Measurements from ENCODE around the gene RTP5.

The RTP5 gene

DNA sequence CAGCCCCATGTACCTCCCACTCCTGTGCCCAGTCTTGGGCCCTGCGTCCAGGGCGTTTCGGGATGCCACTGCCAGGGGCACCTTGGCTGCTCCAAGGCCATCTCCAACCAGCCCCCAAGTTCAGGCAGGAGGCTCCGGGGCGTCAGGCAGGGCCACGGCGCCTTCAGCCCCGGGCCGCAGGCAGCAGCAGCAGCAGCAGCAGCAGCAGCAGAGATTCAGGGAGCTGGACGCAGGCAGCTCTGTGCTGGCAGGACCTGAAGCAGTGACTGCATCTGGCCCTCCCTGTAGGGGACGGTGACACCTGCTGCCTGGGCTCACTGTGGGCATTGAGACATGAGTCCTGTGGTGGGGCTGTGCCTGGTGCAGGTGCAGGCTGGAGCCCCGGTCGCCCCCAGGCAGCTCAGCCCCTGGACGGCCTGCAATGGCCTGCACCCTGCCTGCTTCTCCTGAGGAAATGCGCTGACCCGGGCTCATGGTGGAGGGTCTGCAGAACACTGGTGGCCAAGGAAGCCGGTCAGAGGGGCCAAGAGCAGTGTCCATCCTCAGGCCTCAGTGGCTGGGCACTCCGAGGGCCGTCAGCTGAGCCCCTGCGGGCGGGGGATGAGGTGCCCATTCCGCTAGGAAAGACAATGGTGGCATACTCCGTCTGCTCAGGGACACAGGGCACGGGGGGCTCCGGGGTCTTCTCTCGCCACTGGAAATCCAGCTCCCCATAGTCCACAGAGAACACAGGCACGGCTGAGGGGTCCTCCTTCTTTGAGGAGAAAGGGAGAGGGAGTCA is 18.8 kb upstream of the RTP5 start:
- DNase-seq (ENCODE audit: low spot score in 2 of 2) (no peak), ATAC-seq (ENCODE audit: low read depth) (no peak)
- Mint-ChIP-seq H3K4me1 (peaks cover 5% of the 10 kb centered on the region), H3K9me3 (no peaks in the 10 kb centered on the region), H3K27me3 (no peaks in the 10 kb centered on the region), H3K36me3 (no peaks in the 10 kb centered on the region), H3K27ac (no peak overlapping the region), H3K4me3 (no peak overlapping the region)

DNA sequence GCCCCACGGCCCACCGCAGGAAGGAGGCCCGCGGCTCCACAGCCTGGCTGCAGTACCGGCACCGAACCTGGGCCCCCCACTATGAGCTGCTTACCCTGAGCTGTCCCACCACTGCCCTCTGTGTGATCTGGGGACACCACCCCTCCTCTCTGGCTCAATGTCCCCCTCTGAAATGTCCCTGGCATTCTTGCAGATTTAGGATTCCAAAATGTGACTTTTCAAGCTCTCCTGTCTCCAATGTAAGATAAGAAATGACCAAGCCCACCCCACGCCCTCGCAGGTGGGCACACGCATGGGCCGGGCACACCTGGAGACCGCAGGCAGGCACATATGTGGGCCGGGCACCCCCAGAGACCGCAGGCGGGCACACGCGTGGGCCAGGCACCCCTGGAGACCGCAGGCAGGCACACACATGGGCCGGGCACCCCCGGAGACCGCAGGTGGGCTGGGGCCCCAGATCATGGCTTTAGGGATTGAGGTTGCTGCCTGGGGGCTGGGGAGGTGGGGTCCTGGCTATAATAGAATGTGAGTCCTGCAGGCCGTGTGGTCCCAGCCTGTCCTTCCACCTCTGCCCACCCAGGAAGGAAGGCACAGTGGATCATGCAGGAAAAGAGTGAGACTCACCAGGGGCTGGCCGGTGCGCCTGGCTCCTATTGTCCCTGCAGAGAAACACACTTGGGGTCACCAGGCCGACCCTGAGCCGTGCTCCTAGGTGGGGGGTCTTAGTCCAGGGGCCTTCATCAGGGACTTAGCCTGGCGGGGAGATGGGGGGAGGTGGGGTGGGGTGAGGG is 18.0 kb upstream of the RTP5 start:
- no peak overlapping the region for H3K27ac Mint-ChIP-seq
- H3K27me3 Mint-ChIP-seq, result no peaks in the 10 kb centered on the region
- DNase-seq (ENCODE audit: low spot score in 2 of 2) (no peak), ATAC-seq (ENCODE audit: low read depth) (no peak)
- no peak overlapping the region for H3K4me3 Mint-ChIP-seq
- H3K4me1 Mint-ChIP-seq, result peaks cover under 1% of the 10 kb centered on the region
- no peaks in the 10 kb centered on the region for H3K36me3 Mint-ChIP-seq
- no peaks in the 10 kb centered on the region for H3K9me3 Mint-ChIP-seq

DNA sequence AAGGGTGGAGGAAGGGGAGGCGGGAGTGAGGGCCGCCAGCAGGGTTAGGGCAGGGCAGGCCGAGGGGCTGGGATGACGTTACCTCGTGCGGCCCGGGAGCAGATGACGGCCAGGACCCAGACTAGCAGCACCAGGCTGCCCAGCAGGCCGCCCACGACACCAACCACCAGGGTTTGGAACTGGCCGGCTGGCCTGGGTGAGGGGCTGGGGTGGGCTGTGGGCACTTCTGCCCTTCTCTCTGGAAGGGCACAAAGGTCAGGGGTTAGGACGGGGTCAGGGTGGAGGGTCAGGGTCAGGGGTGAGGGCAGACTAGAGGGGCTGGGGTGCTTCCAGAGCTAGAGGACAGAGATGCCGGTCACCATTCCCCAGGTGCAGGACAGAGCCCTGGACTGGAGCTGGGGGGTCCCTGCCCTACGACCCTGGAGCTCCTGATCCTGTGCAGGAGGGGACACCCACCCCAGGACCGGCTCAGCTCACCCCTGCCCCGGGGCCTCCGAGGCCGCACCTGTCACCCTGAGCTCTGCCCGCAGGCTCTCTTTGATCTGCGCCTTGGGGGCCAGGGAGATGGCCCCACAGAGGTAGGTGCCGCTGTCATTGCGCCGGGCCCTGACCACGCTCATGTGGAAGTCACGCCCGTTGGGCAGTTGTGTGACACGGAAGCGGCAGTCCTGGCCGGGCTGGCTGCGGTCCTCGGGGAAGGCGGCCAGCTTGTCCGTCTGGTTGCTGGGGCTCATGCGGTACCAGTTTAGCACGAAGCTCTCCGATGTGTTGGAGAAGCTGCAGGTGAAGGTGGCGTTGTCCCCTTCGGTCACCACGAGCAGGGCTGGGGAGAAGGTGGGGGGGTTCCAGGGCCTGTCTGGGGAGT is 17.2 kb upstream of the RTP5 start:
- Mint-ChIP-seq H3K36me3 (no peaks in the 10 kb centered on the region), H3K27me3 (no peaks in the 10 kb centered on the region), H3K27ac (no peak overlapping the region), H3K9me3 (no peaks in the 10 kb centered on the region), H3K4me3 (no peak overlapping the region), H3K4me1 (no peaks in the 10 kb centered on the region)
- ATAC-seq (ENCODE audit: low read depth) (no peak), DNase-seq (ENCODE audit: low spot score in 2 of 2) (no peak)

DNA sequence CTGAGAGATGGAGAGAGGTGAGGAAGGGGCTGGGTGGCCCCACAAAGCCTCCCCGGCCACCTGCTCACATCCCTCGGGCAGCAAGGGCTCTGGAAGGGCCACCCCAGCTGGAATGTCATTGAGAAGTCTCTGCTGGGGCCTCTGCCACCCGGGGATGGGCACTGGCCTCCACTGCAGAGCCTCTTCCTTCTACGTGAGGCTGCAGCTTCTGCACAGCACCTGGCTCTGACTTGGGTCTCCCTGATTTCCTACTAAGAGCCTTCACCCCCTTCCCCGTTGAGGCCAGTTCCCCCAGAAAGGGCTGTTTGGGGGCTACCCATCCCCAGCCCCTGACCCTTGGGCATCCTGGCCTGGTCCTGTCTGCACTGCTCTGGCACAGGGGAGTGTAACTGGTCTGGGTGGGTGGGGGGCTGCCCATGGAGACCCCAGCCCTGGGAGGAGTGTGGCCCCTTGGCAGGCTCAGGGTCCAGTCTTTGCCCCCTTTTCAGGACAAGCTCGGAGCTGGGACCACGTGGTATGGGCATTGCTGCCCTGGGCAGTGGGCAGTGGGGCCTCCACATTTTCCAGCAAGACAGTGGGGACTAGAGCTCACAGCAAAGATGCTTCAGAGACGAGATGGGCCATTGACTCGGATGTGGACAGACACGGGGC is 16.4 kb upstream of the RTP5 start:
- no peak overlapping the region for H3K4me3 Mint-ChIP-seq
- DNase-seq (ENCODE audit: low spot score in 2 of 2) (no peak), ATAC-seq (ENCODE audit: low read depth) (no peak)
- no peaks in the 10 kb centered on the region for H3K4me1 Mint-ChIP-seq
- H3K27ac Mint-ChIP-seq, result no peak overlapping the region
- H3K36me3 Mint-ChIP-seq, result no peaks in the 10 kb centered on the region
- H3K9me3 Mint-ChIP-seq, result no peaks in the 10 kb centered on the region
- H3K27me3 Mint-ChIP-seq, result no peaks in the 10 kb centered on the region

DNA sequence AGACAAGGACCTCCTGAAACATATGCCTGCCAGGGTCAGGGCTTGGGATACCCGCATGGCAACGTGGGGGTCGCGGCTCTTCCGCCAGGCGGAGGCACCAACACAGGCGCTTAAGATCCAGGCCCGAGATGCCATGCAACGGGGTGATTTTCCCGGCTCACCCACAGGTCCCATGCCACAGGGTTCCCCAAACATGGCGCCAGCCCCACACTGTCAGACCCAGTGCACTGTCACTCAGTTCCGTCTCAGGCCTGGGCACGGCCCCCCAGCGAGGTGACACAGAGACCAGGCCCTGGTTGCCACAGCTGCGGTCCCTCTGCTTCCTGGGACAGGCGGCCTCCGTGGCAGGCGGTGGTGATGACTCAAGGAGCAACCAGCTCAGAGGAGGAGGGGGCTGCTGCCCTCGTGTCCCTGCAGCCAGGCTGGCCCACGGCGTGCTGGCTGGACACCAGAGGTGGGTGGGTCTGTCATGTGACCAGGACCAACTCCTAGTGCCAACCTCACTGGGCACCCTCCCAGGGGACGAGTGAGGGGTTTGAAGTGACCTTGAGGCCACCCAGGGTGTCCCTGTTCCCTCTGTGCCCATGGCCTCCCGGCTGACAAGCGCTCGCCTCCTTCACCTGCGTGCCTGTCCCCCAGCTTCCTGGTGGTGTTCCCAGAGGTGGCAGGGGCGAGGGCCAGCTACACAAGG is 15.7 kb upstream of the RTP5 start:
- peaks cover 2% of the 10 kb centered on the region for H3K4me1 Mint-ChIP-seq
- H3K27me3 Mint-ChIP-seq, result no peaks in the 10 kb centered on the region
- H3K9me3 Mint-ChIP-seq, result no peaks in the 10 kb centered on the region
- no peak overlapping the region for H3K27ac Mint-ChIP-seq
- ATAC-seq (ENCODE audit: low read depth), result no peak
- no peaks in the 10 kb centered on the region for H3K36me3 Mint-ChIP-seq
- no peak overlapping the region for H3K4me3 Mint-ChIP-seq
- DNase-seq (ENCODE audit: low spot score in 2 of 2), result no peak

DNA sequence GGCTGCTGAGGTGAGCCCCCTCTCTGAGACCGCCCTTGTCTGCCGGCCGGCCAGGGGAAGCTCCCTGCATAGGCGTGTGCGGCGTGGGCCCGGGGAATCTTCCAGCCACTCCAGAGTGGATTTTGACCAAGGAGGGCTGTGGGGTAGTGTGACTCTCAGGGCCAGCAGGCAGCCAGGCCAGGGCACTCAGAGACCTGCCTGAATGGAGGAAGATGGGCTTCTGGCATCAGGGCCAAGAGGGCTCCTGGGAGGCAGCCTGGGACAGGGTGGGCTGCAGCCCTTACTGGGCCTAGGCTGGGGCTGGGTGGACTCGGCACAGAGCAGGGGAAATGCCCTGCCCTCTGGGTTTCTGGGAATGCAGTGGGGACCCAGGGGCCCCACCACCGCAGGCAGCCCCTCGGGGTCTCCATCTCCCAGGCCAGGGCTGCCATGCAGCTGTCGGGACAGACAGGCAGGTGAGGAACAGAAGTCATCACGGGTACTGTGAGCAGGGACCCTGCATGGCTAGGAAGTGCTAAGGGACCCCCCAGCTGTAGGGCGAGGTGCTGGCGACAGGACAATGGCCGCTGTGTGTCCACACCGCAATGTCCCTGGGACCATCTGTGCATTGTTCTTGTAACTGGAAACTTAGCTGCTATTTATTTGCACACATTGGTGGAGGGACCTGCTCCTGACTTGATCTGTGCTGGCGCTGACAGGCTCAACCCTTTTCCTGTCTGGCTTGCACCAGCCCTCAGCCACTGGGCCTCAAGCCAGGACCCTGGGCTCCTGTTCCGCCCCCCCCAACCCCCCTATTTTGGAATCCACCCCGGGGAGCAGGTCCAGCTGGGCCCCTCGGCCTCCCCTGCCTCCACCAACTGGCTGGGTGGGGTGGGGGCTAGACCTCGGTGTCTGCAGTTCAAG is 14.9 kb upstream of the RTP5 start:
- Mint-ChIP-seq H3K27me3 (no peaks in the 10 kb centered on the region), H3K36me3 (no peaks in the 10 kb centered on the region), H3K4me1 (peaks cover 6% of the 10 kb centered on the region), H3K9me3 (no peaks in the 10 kb centered on the region), H3K4me3 (no peak overlapping the region), H3K27ac (no peak overlapping the region)
- DNase-seq (ENCODE audit: low spot score in 2 of 2) (no peak), ATAC-seq (ENCODE audit: low read depth) (no peak)

DNA sequence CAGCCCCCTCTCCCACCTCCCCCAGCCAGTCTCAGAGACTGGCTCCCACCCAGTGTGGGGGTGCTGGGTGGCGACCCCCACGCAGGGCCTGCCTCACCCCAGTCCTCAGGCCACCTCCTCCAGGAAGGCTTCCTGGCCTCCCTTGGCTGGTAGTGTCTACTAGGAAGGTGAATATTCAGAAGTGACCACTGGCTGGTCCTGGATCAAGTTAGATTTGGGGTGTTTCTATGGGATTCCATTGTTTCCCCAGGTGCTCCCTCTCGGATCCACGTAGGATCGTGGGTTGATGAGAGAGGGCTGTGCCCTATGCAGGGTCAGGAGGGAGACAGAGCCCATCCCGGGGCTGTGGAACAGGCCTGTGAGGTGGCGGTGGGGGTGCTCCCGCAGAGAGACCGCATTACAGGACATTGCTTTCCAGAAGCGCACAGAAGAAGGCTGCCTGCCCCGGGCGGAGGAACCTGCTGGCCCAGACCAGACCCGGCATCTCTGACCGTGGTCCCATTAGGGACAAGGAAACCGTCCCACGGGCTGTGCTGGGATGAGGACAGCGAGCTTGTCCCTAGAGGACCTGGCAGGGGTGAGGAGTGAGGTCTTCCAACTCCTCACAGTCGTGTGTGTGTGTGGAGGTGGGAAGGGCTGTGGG is 14.2 kb upstream of the RTP5 start:
- Mint-ChIP-seq H3K36me3 (no peaks in the 10 kb centered on the region), H3K4me3 (no peak overlapping the region), H3K27me3 (no peaks in the 10 kb centered on the region), H3K4me1 (peaks cover 9% of the 10 kb centered on the region), H3K27ac (peak overlapping the region; percentile 41), H3K9me3 (no peaks in the 10 kb centered on the region)
- ATAC-seq (ENCODE audit: low read depth), result no peak
- no peak for DNase-seq (ENCODE audit: low spot score in 2 of 2)

DNA sequence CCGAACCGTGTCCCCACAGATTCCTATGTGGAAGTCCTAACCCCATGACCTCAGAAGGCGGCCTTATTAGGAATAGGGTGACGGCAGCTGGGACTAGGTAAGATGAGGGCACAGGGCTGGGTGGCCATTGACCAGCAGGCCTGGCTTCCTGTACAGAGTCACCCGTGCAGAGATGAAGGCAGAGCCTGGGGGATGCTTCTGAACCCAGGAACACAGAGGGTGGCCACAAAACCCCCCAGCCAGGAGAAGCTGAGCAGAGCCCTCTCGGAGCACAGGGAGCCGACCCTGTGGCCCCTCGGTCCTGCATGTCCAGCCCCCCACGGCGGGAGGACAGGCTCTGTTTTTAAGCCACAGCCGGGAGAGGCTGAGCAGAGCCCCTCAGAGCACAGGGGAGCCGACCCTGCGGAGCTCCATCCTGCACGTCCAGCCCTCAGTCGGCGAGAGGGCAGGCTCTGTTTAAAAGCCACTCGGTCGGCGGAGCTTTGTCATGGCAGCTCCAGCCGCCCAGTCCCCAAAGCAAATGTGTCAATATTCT is 13.6 kb upstream of the RTP5 start:
- ATAC-seq (ENCODE audit: low read depth), result no peak
- Mint-ChIP-seq H3K27ac (peak overlapping the region; percentile 41), H3K4me1 (peaks cover 9% of the 10 kb centered on the region), H3K9me3 (no peaks in the 10 kb centered on the region), H3K27me3 (peaks cover under 1% of the 10 kb centered on the region), H3K4me3 (no peak overlapping the region), H3K36me3 (no peaks in the 10 kb centered on the region)
- no peak for DNase-seq (ENCODE audit: low spot score in 2 of 2)

DNA sequence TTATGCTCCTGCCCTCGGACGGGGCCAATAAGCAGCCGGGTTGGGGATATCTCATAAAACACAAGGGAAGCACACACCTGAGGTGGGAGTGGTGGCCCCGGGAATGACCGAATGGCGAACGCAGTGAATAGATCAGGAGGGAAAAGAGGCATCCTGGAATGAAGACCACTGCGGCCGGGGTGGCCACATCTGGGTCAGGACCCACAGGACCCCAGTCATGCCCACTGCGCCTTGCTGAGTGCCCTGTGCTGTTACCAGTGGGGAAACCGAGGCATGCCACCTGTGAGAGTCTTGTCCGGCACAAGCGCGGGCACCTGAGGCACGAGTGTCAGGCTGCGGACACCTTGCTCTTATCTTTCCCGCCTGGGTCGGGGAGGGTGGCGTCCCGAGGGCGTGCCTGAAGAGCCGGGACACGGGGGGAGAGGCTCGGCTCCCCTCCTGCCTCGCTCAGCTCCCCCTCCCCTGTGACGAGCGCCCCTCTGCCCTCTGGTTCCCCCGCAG is 12.4 kb upstream of the RTP5 start:
- peaks cover 11% of the 10 kb centered on the region for H3K27me3 Mint-ChIP-seq
- H3K9me3 Mint-ChIP-seq, result no peaks in the 10 kb centered on the region
- ATAC-seq (ENCODE audit: low read depth), result no peak
- H3K4me3 Mint-ChIP-seq, result no peak overlapping the region
- peaks cover 20% of the 10 kb centered on the region for H3K4me1 Mint-ChIP-seq
- no peak for DNase-seq (ENCODE audit: low spot score in 2 of 2)
- no peaks in the 10 kb centered on the region for H3K36me3 Mint-ChIP-seq
- peak overlapping the region; percentile 20 for H3K27ac Mint-ChIP-seq

DNA sequence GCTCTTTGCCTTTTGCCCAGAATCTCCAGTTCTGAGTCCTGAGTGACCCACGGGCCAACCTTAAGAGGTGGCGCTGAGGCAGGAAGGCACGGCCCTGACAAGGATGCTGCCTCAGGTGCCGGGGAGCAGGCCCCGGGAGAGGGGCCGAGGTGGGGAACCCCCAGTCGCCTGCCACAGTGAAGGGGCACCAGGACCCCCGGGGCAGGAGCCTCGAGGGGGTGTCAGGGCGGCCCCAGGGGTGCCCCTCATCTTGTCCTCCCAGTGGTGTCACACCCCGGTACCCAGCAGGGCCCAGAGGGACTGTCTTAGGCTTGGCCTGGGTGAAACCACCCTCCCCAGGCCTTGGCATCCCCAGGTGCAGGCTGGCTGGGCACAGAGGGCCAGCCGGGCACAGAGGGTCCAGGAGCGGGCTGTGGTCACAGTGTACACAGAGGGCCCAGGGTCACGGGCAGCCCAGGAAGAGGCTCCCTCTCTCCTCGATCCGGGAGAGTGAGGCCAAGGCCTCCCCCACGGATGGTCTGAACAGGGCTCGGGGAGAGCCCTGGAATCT is 11.9 kb upstream of the RTP5 start:
- Mint-ChIP-seq H3K9me3 (no peaks in the 10 kb centered on the region), H3K27me3 (peaks cover 12% of the 10 kb centered on the region), H3K27ac (no peak overlapping the region), H3K36me3 (no peaks in the 10 kb centered on the region), H3K4me1 (peaks cover 20% of the 10 kb centered on the region), H3K4me3 (peak overlapping the region; percentile 54)
- ATAC-seq (ENCODE audit: low read depth) (no peak), DNase-seq (ENCODE audit: low spot score in 2 of 2) (no peak)

DNA sequence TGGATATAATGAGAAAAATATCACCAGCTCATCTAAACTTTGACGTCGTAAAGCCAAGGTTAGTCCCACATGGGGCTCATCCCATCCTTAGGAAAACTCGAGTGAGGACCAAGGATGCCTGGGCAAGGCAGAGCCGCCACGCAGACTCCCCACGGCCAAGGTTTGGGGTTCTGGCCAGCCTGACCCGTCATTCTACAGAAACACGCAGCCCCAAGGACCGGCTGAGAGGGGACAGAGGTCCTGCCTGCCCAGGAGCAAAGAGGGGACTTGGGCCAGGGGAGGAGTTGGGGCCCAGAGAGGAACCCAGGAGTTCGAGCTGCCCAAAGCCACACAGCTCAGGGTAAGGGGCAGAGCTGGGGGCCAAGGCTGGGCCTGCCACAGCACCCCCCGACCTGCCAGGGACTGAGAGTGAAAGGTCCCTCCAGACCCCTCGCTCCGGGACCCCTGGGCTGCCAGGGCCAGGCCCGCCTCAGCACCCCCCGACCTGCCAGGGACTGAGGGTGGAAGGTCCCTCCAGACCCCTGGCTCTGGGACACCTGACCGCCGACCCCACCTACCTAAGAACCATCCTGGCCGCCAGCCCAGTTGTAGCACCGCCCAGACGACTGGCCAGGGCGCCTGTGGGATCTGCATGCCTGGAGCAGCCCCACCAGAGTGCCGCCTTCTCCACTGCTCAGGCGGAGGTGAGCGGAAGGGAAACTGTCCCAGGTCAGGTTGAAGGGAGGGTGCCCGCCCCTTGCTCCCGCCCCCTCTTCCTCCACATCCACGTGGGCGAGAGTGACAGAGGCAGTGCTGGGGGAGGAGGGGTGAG is 11.1 kb upstream of the RTP5 start, which contains the start of gene PDCD1:
Gene PDCD1 (minus strand): TSS at position 689 of the 811 bp plus-strand sequence. CDS start 56 bp downstream, at position 633.
- H3K4me3 Mint-ChIP-seq, result peak within 1 kb of the TSS; percentile 88
- no peaks in the 10 kb centered on the region for H3K36me3 Mint-ChIP-seq
- DNase-seq (ENCODE audit: low spot score in 2 of 2), result peak in 1 of 2 donors; percentile 35
- peaks cover 12% of the 10 kb centered on the region for H3K27me3 Mint-ChIP-seq
- H3K27ac Mint-ChIP-seq, result peak within 1 kb of the TSS; percentile 94
- peak; percentile 47 for ATAC-seq (ENCODE audit: low read depth)
- H3K9me3 Mint-ChIP-seq, result no peaks in the 10 kb centered on the region
- H3K4me1 Mint-ChIP-seq, result peaks cover 21% of the 10 kb centered on the region
